H9 (cell line): Measurements from ENCODE around the gene LEKR1. TPM values are rescaled to one million over a fixed set of nuclear protein-coding genes. Genes with fewer than 3 reads are reported as not detected.

Experiments used
- DNase-seq: peaks from one replicate; pipeline ENCODE4 v3.0.0-alpha.2; 2017
- H2AFZ ChIP-seq: one replicate; pipeline ENCODE4 v1.6.1; 2013; ENCODE audit warnings: mild to moderate bottlenecking, low read length, control low read depth, moderate library complexity
- H2AK5ac ChIP-seq: 2 replicates; pipeline ENCODE4 v1.6.1; 2013; ENCODE audit warnings: low read length, control low read depth, mixed read lengths; ENCODE audit not compliant: insufficient read length
- H2BK120ac ChIP-seq: one replicate; pipeline ENCODE4 v1.6.1; 2013; ENCODE audit warnings: low read depth, mild to moderate bottlenecking, low read length, control low read depth, inconsistent platforms; ENCODE audit not compliant: poor library complexity, severe bottlenecking
- H2BK12ac ChIP-seq: 2 replicates; pipeline ENCODE4 v1.6.1; 2013; ENCODE audit warnings: low read length, control low read depth, mixed read lengths, low read depth; ENCODE audit not compliant: insufficient read length
- H2BK15ac ChIP-seq: 2 replicates; pipeline ENCODE4 v1.6.1; 2013; ENCODE audit warnings: low read depth, low read length, control low read depth
- H2BK20ac ChIP-seq: one replicate; pipeline ENCODE4 v1.6.1; 2013; ENCODE audit warnings: low read depth, mild to moderate bottlenecking, low read length, control low read depth, inconsistent platforms; ENCODE audit not compliant: poor library complexity, severe bottlenecking
- H2BK5ac ChIP-seq: 2 replicates; pipeline ENCODE4 v1.6.1; 2013; ENCODE audit warnings: low read length, control low read depth, mixed read lengths; ENCODE audit not compliant: insufficient read length
- H3K14ac ChIP-seq: 2 replicates; pipeline ENCODE4 v1.6.1; 2013; ENCODE audit warnings: low read length, control low read depth; ENCODE audit not compliant: insufficient read depth
- H3K18ac ChIP-seq: 2 replicates; pipeline ENCODE4 v1.6.1; 2013; ENCODE audit warnings: low read depth, mild to moderate bottlenecking, mixed read lengths, low read length, control low read depth; ENCODE audit not compliant: insufficient read length
- H3K23ac ChIP-seq: 2 replicates; pipeline ENCODE4 v1.6.1; 2013; ENCODE audit warnings: low read length, control low read depth, mixed read lengths, low read depth; ENCODE audit not compliant: insufficient read length
- H3K23me2 ChIP-seq: 2 replicates; pipeline ENCODE4 v1.6.1; 2013; ENCODE audit warnings: low read depth, mild to moderate bottlenecking, mixed read lengths, low read length, control low read depth; ENCODE audit not compliant: insufficient read length, poor library complexity, severe bottlenecking
- H3K27ac ChIP-seq: 2 replicates; pipeline ENCODE4 v1.5.1; 2013; ENCODE audit warnings: low read length, control low read depth, mixed read lengths, low read depth; ENCODE audit not compliant: insufficient read length
- H3K27me3 ChIP-seq: 2 replicates; pipeline ENCODE4 v1.6.1; 2013; ENCODE audit warnings: low read length, control low read depth, inconsistent platforms; ENCODE audit not compliant: insufficient read depth
- H3K4ac ChIP-seq: 2 replicates; pipeline ENCODE4 v1.6.1; 2013; ENCODE audit warnings: low read depth, mild to moderate bottlenecking, control low read depth, inconsistent platforms, low read length, moderate library complexity
- H3K4me1 ChIP-seq: 2 replicates; pipeline ENCODE4 v1.6.1; 2013; ENCODE audit warnings: low read length, control low read depth, inconsistent platforms; ENCODE audit not compliant: insufficient read depth
- H3K4me2 ChIP-seq: 2 replicates; pipeline ENCODE4 v1.6.1; 2013; ENCODE audit warnings: low read length, control low read depth, mixed read lengths; ENCODE audit not compliant: insufficient read length, insufficient read depth
- H3K56ac ChIP-seq: 2 replicates; pipeline ENCODE4 v1.6.1; 2013; ENCODE audit warnings: low read depth, mild to moderate bottlenecking, mixed read lengths, low read length, control low read depth; ENCODE audit not compliant: insufficient read length
- H3K79me1 ChIP-seq: 2 replicates; pipeline ENCODE4 v1.6.1; 2013; ENCODE audit warnings: low read depth, mild to moderate bottlenecking, moderate library complexity, low read length, control low read depth, inconsistent platforms; ENCODE audit not compliant: insufficient read depth, poor library complexity, severe bottlenecking
- H3K79me2 ChIP-seq: 2 replicates; pipeline ENCODE4 v1.6.1; 2013; ENCODE audit warnings: low read length, control low read depth, inconsistent platforms; ENCODE audit not compliant: insufficient read depth
- H3K9ac ChIP-seq: 2 replicates; pipeline ENCODE4 v1.6.1; 2013; ENCODE audit warnings: low read length, control low read depth, mixed read lengths; ENCODE audit not compliant: insufficient read length; ENCODE audit errors: extremely low read depth
- H3K9me3 ChIP-seq: one replicate; pipeline ENCODE4 v1.6.1; 2013; ENCODE audit warnings: low read depth, low read length, inconsistent platforms; ENCODE audit not compliant: control insufficient read depth
- H3T11ph ChIP-seq: one replicate; pipeline ENCODE4 v1.6.1; 2013; ENCODE audit warnings: mild to moderate bottlenecking, low read length, control low read depth, inconsistent platforms
- H4K20me1 ChIP-seq: one replicate; pipeline ENCODE4 v1.6.1; 2013; ENCODE audit not compliant: control insufficient read depth, insufficient read length, insufficient read depth
- H4K5ac ChIP-seq: 2 replicates; pipeline ENCODE4 v1.6.1; 2013; ENCODE audit warnings: low read depth, mild to moderate bottlenecking, mixed read lengths, low read length, control low read depth; ENCODE audit not compliant: insufficient read length
- H4K8ac ChIP-seq: replicated peaks from 2 replicates; pipeline ENCODE4 v1.6.1; 2013; ENCODE audit warnings: low read length, control low read depth, mixed read lengths, low read depth; ENCODE audit not compliant: insufficient read length
- H4K91ac ChIP-seq: 2 replicates; pipeline ENCODE4 v1.6.1; 2013; ENCODE audit warnings: low read depth, mild to moderate bottlenecking, moderate library complexity, mixed read lengths, low read length, control low read depth; ENCODE audit not compliant: insufficient read length
- H3K27ac Mint-ChIP-seq, 3 experiments: 2 replicates in 2 of 3; 3 replicates in 1 of 3; pipeline ENCODE4 v1.8.0; 2020 to 2021; ENCODE audit warnings: mixed read lengths in 3 of 3, mild to moderate bottlenecking in 1 of 3, moderate library complexity in 1 of 3
- H3K27me3 Mint-ChIP-seq: 2 replicates; pipeline ENCODE4 v1.8.0; 2021; ENCODE audit warnings: low read depth, mild to moderate bottlenecking, moderate library complexity, mixed read lengths
- H3K36me3 Mint-ChIP-seq, 3 experiments: 2 replicates in 2 of 3; 3 replicates in 1 of 3; pipeline ENCODE4 v1.8.0; 2020 to 2021; ENCODE audit warnings: low read depth in 3 of 3, mixed read lengths in 3 of 3; ENCODE audit not compliant: insufficient read depth in 1 of 3
- H3K4me1 Mint-ChIP-seq, 2 experiments: 2 replicates each; pipeline ENCODE4 v1.8.0; 2020; ENCODE audit warnings: mixed read lengths in 2 of 2
- H3K4me3 Mint-ChIP-seq, 2 experiments: 2 replicates in 1 of 2; 3 replicates in 1 of 2; pipeline ENCODE4 v1.8.0; 2020 to 2021; ENCODE audit warnings: mild to moderate bottlenecking in 2 of 2, mixed read lengths in 2 of 2, moderate library complexity in 1 of 2
- H3K9me3 Mint-ChIP-seq, 2 experiments: 2 replicates in 1 of 2; 3 replicates in 1 of 2; pipeline ENCODE4 v1.8.0; 2020; ENCODE audit warnings: mild to moderate bottlenecking in 2 of 2, mixed read lengths in 2 of 2, moderate library complexity in 1 of 2
- WGBS: extraction: QIAGEN DNeasy Blood & Tissue Kit; methylation state at CpG from one replicate; pipeline ENCODE4 v1.1.7; 2013; ENCODE audit warnings: missing lambda C conversion rate, low lambda C conversion rate, mixed read lengths; ENCODE audit not compliant: insufficient read length; ENCODE audit errors: extremely low coverage; 5-methylcytosine and 5-hydroxymethylcytosine counted together
- total RNA-seq: library from RNA; stranded (reverse); gene quantifications from 2 replicates; pipeline ENCODE4 v1.2.1, GENCODE V29; 2021
- TF ChIP-seq, protein P1 (sequence below): fragments of 200-600 bp; sonication (generic); conservative IDR thresholded peaks from 3 replicates; pipeline ENCODE4 v1.8.0; 2021; ENCODE audit warnings: antibody characterized with exemption, mild to moderate bottlenecking

Gene LEKR1
- total RNA-seq, 1 experiment from 2014 or later = not detected

DNA sequence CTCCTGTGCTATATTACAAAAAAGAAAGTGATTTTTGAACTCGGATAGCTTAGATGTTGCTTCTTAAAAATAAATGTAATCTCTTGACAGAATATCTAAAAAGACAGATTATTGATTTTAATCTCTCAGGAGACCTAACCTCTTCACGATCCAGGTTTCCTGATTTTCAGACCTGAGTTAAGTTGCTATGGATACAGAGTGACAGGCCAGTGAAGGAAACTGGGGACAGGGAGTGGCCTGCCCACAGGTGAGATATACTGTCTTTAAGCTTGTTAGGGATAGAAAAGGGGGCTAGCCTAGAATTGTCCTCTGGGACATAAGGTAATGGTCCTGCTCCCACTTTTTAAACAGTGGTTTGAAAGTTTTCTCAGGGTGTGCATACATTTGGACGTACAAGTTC lies 260.6 kb downstream of the LEKR1 start:
- no CpG with 5 or more reads among the region's 3 CpGs for WGBS
- no peak overlapping the region for H3K4me2 ChIP-seq
- no peak overlapping the region for H2AK5ac ChIP-seq
- no peaks in the 10 kb centered on the region for H4K20me1 ChIP-seq
- H3T11ph ChIP-seq = no peak overlapping the region
- no peak overlapping the region for H4K8ac ChIP-seq
- H3K23me2 ChIP-seq = peaks cover 7% of the 10 kb centered on the region
- no peak overlapping the region for H3K56ac ChIP-seq
- H3K23ac ChIP-seq = no peak overlapping the region
- Mint-ChIP-seq H3K4me1 (peaks cover 35 to 38% of the 10 kb centered on the region in 2 experiments), H3K27me3 (peaks cover 33% of the 10 kb centered on the region), H3K9me3 (no peaks in the 10 kb centered on the region), H3K27ac (no peak overlapping the region), H3K36me3 (no peaks in the 10 kb centered on the region), H3K4me3 (no peak overlapping the region)
- H4K91ac ChIP-seq = no peak overlapping the region
- TF ChIP-seq, protein P1, sequence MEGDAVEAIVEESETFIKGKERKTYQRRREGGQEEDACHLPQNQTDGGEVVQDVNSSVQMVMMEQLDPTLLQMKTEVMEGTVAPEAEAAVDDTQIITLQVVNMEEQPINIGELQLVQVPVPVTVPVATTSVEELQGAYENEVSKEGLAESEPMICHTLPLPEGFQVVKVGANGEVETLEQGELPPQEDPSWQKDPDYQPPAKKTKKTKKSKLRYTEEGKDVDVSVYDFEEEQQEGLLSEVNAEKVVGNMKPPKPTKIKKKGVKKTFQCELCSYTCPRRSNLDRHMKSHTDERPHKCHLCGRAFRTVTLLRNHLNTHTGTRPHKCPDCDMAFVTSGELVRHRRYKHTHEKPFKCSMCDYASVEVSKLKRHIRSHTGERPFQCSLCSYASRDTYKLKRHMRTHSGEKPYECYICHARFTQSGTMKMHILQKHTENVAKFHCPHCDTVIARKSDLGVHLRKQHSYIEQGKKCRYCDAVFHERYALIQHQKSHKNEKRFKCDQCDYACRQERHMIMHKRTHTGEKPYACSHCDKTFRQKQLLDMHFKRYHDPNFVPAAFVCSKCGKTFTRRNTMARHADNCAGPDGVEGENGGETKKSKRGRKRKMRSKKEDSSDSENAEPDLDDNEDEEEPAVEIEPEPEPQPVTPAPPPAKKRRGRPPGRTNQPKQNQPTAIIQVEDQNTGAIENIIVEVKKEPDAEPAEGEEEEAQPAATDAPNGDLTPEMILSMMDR = no peak
- H2BK12ac ChIP-seq = no peak overlapping the region
- no peak overlapping the region for H3K27ac ChIP-seq
- H3K18ac ChIP-seq = no peak overlapping the region
- no peak for DNase-seq
- H4K5ac ChIP-seq = no peak overlapping the region
- H3K9me3 ChIP-seq = no peaks in the 10 kb centered on the region
- no peak overlapping the region for H2BK5ac ChIP-seq
- no peak overlapping the region for H3K9ac ChIP-seq
- H3K27me3 ChIP-seq = no peaks in the 10 kb centered on the region
- no peaks in the 10 kb centered on the region for H3K79me2 ChIP-seq
- no peak overlapping the region for H3K14ac ChIP-seq
- peaks cover 9% of the 10 kb centered on the region; the same call in 1 of the 2 replicates for H3K4me1 ChIP-seq
- no peak overlapping the region for H2BK120ac ChIP-seq
- H2BK20ac ChIP-seq = no peak overlapping the region
- H2AFZ ChIP-seq = no peak overlapping the region
- H3K79me1 ChIP-seq = no peaks in the 10 kb centered on the region
- H2BK15ac ChIP-seq = no peak overlapping the region
- no peak overlapping the region for H3K4ac ChIP-seq
